ENCODE measurements around the gene PAQR5.
"Not testable (repeated sequence)": the region's sequence is repeated elsewhere in the genome, so short reads cannot be mapped to it uniquely, and the experiment has no call there.

The PAQR5 gene

GRCh38 chr15:69357773-69358771 lies 59.4 kb downstream of the PAQR5 start:
- DNase-seq (ENCODE audit: low read depth) = no peak

- DNase-seq (ENCODE audit: low read depth) = no peak
Observed at GRCh38 chr15:69358850-69359249, 60.1 kb downstream of the PAQR5 start.

DNA sequence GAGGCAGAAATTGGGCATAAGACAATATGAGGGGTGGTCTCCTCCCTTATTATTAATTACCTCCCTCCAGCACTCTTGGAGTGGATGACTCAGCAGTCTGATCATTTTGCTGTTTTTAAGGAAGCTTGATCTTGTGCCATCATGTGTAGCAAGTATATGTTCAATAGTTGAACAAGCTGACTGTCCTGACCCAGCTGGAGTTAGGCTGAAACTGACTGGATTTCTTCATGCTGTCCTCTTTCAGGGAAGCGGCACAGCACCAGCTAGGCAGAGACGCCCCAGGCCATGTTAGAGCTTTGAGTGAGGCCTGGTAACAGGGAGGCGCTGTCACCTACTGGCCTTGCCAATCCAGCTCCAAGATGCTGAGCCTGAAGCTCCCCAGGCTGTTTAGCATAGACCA lies 61.0 kb downstream of the PAQR5 start:
- no peak for DNase-seq (ENCODE audit: low read depth)

DNA sequence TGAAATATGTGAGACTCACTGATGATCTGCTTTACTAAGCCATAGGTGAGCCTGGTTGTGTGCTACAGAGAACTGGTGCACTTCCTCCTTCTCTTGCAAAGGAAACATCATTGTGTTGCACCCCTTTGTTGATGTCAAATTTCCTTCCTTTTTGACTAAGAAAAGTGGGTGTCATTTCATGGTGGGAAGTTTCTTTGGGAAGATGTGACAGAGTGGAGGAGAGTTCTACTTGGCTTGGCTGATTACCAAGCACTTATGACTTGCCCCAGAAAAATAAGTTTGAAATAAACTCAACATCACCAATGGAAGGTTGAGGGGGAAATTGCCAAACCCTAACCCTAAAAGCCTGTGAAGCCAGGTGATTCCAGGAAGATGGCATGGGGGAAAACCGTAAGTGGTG lies 61.9 kb downstream of the PAQR5 start:
- no peak for DNase-seq (ENCODE audit: low read depth)

DNA sequence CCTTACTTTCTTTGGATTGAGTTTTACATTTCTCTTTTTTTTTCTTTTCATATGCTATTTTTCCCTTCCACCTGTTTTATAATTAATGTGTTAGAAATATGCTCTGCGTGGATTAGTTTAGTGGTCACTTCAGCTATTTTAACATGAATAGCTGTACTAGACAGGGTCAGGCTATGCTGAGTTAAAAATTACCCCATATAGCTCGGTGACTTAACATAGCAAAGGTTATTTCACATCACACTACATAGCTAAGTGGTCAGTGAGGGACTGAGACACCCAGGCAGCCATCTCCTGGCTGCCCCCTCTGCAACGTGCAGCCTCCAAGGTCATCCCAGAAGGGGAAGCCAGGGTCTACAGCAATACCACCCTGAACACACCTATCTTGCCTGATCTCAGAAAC lies 68.5 kb downstream of the PAQR5 start:
- DNase-seq (ENCODE audit: low read depth) = no peak

DNA sequence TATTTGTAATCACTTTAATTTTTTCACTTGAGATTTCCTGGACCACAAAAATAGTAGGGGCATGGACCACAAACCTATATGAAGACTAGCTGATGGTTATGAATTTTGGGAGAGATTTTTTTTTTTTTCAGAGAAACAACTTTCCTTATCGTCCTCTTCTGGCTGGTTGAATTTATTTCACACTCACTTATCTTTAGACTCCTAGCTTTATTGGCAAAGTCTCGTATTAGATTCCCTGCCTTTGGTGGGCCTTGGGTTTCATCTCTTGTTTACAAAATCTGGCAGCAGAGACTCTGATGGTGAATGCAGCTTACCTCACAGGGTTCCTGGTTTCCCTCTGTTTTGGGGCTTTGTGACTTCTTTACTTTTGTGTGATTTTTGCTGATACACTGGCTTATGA lies 70.9 kb downstream of the PAQR5 start:
- DNase-seq (ENCODE audit: low read depth) = no peak

- no peak for DNase-seq (ENCODE audit: low read depth)
Observed at GRCh38 chr15:69373406-69373805, 74.7 kb downstream of the PAQR5 start.

GRCh38 chr15:69375151-69375790 lies 76.6 kb downstream of the PAQR5 start:
- DNase-seq (ENCODE audit: low read depth) = no peak

DNA sequence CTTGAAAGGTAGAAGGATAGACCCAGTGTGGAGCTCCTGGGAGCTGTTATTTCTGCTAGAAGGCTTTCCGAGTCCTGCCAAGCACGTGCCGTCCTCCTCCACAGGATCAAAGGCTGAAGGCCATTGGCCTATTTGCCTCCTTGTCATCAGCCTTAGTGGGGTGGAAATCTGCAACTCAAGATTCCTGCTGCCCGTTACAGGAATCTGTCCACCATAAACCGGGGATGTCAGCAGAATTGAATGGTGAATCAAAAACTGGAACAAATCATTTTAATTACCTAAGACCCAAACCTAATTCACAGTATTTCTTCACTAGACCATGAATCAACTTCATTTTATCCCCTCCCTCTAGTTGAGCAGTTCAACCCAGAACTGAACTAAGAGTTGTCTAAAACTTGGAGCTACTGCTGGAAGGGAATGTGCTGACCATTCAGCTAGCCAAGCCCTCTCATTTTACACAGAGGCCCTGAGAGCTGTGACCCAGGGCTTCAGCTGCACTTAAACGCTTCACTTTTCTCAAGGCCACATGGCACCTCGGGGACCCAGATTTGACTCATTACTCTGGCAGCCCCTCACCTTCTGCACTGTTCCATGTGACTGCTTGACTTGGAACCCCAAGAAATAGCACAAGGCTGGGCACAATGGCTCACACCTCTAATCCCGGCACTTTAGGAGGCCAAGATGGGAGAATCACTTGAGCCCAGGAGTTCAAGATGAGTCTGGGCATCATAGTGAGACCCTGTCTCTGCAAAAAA lies 78.7 kb downstream of the PAQR5 start:
- DNase-seq (ENCODE audit: low read depth) = no peak

DNA sequence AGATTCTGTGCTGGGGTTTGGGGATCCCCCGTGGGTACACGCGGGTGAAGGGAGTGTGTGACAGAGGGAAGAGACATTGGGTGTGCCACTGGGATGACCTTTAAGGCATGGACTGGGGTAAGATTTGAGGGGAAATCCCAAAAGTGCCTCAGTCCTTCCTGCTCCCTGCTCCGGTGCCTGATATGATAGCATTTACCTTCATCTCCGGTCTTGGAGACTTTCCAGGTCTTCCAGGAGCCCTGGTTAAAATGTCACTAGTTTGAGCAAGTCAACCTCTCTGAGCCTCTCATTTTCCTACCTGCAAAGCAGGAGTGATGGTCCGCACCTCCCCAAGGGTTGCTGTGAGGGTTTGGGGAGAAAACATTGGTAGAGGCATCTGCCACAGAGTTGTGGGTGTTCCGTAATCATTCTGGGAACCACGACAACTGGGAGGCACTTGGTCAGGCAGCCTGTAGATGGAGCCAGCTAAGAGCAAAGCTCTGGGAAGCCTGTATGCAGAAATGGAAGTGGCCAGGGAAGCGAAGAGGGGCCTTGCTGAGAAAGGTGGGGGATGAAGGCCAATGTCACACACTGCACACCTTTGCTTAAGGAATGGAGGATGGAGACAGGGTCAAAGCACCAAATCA lies 81.5 kb downstream of the PAQR5 start:
- no peak for DNase-seq (ENCODE audit: low read depth)

DNA sequence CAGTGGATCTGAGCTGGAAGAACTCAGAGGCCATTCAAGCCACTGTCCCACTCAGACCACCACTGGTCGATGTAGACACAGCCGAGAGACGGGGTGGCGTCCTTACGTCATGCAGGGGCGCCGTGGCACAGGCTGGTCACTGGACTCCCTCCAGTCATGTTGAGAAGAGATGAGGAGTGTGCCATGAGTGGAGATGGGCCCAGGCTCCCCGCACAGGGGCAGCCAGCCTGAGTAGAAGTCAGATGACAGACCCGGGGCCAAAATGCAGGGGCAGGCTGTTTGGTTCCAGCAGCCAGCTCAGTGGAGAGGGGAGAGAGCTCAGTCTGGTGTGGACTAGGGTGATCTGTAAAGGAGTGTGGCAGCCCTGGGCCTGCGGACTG lies 82.0 kb downstream of the PAQR5 start:
- no peak for DNase-seq (ENCODE audit: low read depth)

GRCh38 chr15:69382176-69382575 lies 83.5 kb downstream of the PAQR5 start:
- not testable (repeated sequence) for DNase-seq (ENCODE audit: low read depth)

DNA sequence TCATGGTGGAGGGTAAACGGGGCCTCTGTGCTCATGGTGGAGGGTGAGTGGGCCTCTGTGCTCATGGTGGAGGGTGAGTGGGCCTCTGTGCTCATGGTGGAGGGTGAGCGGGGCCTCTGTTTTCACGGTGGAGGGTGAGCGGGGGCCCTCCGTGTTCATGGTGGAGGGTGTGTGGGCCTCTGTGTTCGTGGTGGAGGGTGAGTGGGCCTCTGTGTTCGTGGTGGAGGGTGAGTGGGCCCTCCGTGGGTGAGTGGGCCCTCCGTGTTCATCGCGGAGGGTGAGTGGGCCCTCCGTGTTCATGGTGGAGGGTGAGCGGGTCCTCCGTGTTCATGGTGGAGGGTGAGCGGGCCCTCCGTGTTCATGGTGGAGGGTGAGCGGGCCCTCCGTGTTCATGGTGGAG lies 85.4 kb downstream of the PAQR5 start:
- not testable (repeated sequence) for DNase-seq (ENCODE audit: low read depth)

- no peak for DNase-seq (ENCODE audit: low read depth)
Observed at GRCh38 chr15:69384626-69385598, 86.2 kb downstream of the PAQR5 start.

DNA sequence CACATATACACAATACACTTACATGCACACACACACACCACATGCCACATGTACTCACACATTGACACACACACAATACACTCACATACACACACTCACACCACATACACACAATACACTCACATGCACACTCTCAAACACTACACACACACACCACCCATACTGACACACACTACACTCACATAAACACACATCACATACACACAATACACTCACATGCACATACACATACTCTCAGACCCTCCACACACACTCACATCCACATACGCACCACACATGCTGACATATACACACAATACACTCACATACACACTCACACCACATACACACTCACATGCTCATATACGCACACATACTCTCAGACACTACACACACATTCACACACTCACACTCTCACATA lies 87.1 kb downstream of the PAQR5 start:
- no peak for DNase-seq (ENCODE audit: low read depth)

GRCh38 chr15:69386284-69386683 lies 87.6 kb downstream of the PAQR5 start:
- DNase-seq (ENCODE audit: low read depth) = no peak

GRCh38 chr15:69388260-69388705 lies 89.6 kb downstream of the PAQR5 start:
- no peak for DNase-seq (ENCODE audit: low read depth)

GRCh38 chr15:69389426-69389825 lies 90.7 kb downstream of the PAQR5 start:
- no peak for DNase-seq (ENCODE audit: low read depth)

GRCh38 chr15:69390575-69390974 lies 91.9 kb downstream of the PAQR5 start:
- DNase-seq (ENCODE audit: low read depth) = no peak

- DNase-seq (ENCODE audit: low read depth) = no peak
Observed at GRCh38 chr15:69391046-69391757, 92.5 kb downstream of the PAQR5 start.

Data from activated T-helper 1 cell treated with Interleukin-2 at 50 U/mL for 16 hours (primary cell).